HEK293T (cell line): ENCODE results near the gene EPX.

Experiments used
- CTCF ChIA-PET: fragments of 350-600 bp; formaldehyde crosslinking; extraction: SDS; loops from one replicate; lab custom pipeline; 2021; ENCODE audit warnings: antibody characterized with exemption, inconsistent platforms; lab: Yijun Ruan, JAX
- POLR2A ChIA-PET: fragments of 350-600 bp; formaldehyde crosslinking; extraction: SDS; loops from one replicate; lab custom pipeline; 2020; ENCODE audit warnings: antibody characterized with exemption, inconsistent platforms; lab: Yijun Ruan, JAX
- DNase-seq: peaks from one replicate; pipeline ENCODE4 v3.0.0; 2012; ENCODE audit warnings: mixed read lengths; ENCODE audit errors: extremely low spot score
- ARNT ChIP-seq: fragments of 450-650 bp; IDR thresholded peaks from 2 replicates; pipeline ENCODE4 v1.6.1; 2017; ENCODE audit warnings: mild to moderate bottlenecking
- BHLHE40 ChIP-seq: fragments of 450-650 bp; IDR thresholded peaks from 2 replicates; pipeline ENCODE4 v1.6.1; 2016; ENCODE audit warnings: mild to moderate bottlenecking, moderate library complexity, borderline replicate concordance
- CTBP1 ChIP-seq: fragments of 450-650 bp; IDR thresholded peaks from 2 replicates; pipeline ENCODE4 v1.6.1; 2016; ENCODE audit warnings: borderline replicate concordance
- ELF4 ChIP-seq: fragments of 450-650 bp; IDR thresholded peaks from 2 replicates; pipeline ENCODE4 v1.6.1; 2017; ENCODE audit warnings: antibody characterized with exemption
- FOXA1 ChIP-seq: fragments of 450-650 bp; IDR thresholded peaks from 2 replicates; pipeline ENCODE4 v1.6.1; 2016; ENCODE audit warnings: mild to moderate bottlenecking
- FOXK2 ChIP-seq: fragments of 450-650 bp; IDR thresholded peaks from 2 replicates; pipeline ENCODE4 v1.6.1; 2016; ENCODE audit warnings: mild to moderate bottlenecking
- FOXM1 ChIP-seq: fragments of 450-650 bp; IDR thresholded peaks from 2 replicates; pipeline ENCODE4 v1.6.1; 2017; ENCODE audit warnings: mild to moderate bottlenecking, borderline replicate concordance
- HDGF ChIP-seq: fragments of 450-650 bp; IDR thresholded peaks from 2 replicates; pipeline ENCODE4 v1.6.1; 2017; ENCODE audit warnings: antibody characterized with exemption, borderline replicate concordance
- L3MBTL2 ChIP-seq: fragments of 450-650 bp; conservative IDR thresholded peaks from 2 replicates; pipeline ENCODE4 v1.6.1; 2016; ENCODE audit warnings: mild to moderate bottlenecking
- LEF1 ChIP-seq: fragments of 450-650 bp; IDR thresholded peaks from 2 replicates; pipeline ENCODE4 v1.6.1; 2017; ENCODE audit warnings: mild to moderate bottlenecking, borderline replicate concordance
- NFRKB ChIP-seq: fragments of 450-650 bp; IDR thresholded peaks from 2 replicates; pipeline ENCODE4 v1.6.1; 2016; ENCODE audit warnings: mild to moderate bottlenecking, moderate library complexity
- PKNOX1 ChIP-seq: fragments of 450-650 bp; IDR thresholded peaks from 2 replicates; pipeline ENCODE4 v1.6.1; 2016
- SP1 ChIP-seq: fragments of 450-650 bp; IDR thresholded peaks from 2 replicates; pipeline ENCODE4 v1.6.1; 2017
- SUZ12 ChIP-seq: fragments of 450-650 bp; IDR thresholded peaks from 2 replicates; pipeline ENCODE4 v1.6.1; 2016; ENCODE audit warnings: mild to moderate bottlenecking
- TARDBP ChIP-seq: fragments of 450-650 bp; IDR thresholded peaks from 2 replicates; pipeline ENCODE4 v1.6.1; 2016
- ZNF384 ChIP-seq: fragments of 450-650 bp; IDR thresholded peaks from 2 replicates; pipeline ENCODE4 v1.6.1; 2016

Gene EPX

GRCh38 chr17:58153671-58154070, 38.9 kb upstream of the EPX start:
- TF ChIP-seq FOXK2, result no peak
- no peak for TF ChIP-seq FOXM1
- TF ChIP-seq NFRKB, result no peak
- TF ChIP-seq L3MBTL2, result no peak
- no peak for TF ChIP-seq ARNT
- TF ChIP-seq SP1, result no peak
- no peak for TF ChIP-seq ELF4
- TF ChIP-seq PKNOX1, result no peak
- TF ChIP-seq SUZ12, result no peak
- TF ChIP-seq CTBP1, result no peak
- TF ChIP-seq FOXA1, result no peak
- no peak for TF ChIP-seq HDGF
- TF ChIP-seq TARDBP, result no peak
- TF ChIP-seq ZNF384, result no peak
- TF ChIP-seq BHLHE40, result no peak
- TF ChIP-seq LEF1, result no peak
- ChIA-PET CTCF (no interaction called here), POLR2A (no interaction called here)
- no peak for DNase-seq

- ChIA-PET CTCF (interaction anchor here (0.6 to 0.9 kb wide), 2 partner anchors 11 to 15 kb away, joined by 3 read pairs; no protein-coding TSS in a partner anchor), POLR2A (interaction anchor here (1.0 to 2.0 kb wide), 6 partner anchors 8 to 946 kb away, joined by 3 to 5 read pairs (median 3); partner anchors contain the start of genes MKS1 and SRSF1)
- DNase-seq, result peak; percentile 66
- no peak for TF ChIP-seq NFRKB
- TF ChIP-seq SP1, result no peak
- peak; percentile 73 for TF ChIP-seq L3MBTL2
Measured at GRCh38 chr17:58156839-58157803, 35.4 kb upstream of the EPX start.

- CTCF ChIA-PET, result no interaction called here
- POLR2A ChIA-PET, result interaction anchor here (1.5 to 2.0 kb wide), 2 partner anchors 61 to 152 kb away, joined by 4 to 5 read pairs; partner anchors contain the start of genes MKS1 and SRSF1
- TF ChIP-seq HDGF (no peak), SP1 (no peak), CTBP1 (no peak), TARDBP (no peak), L3MBTL2 (no peak), FOXM1 (no peak), LEF1 (no peak), FOXA1 (no peak), SUZ12 (no peak), BHLHE40 (no peak), NFRKB (no peak), ZNF384 (no peak), PKNOX1 (no peak)
- DNase-seq, result no peak
Measured at GRCh38 chr17:58158181-58158580, 34.3 kb upstream of the EPX start.

- no peak for DNase-seq
- TF ChIP-seq SP1 (no peak), NFRKB (no peak), TARDBP (no peak), FOXK2 (no peak), FOXM1 (no peak), PKNOX1 (no peak), ARNT (no peak), CTBP1 (no peak), FOXA1 (no peak)
- POLR2A ChIA-PET, result no interaction called here
- CTCF ChIA-PET, result interaction anchor here (0.8 kb wide), 1 partner anchor 40 kb away, joined by 3 read pairs; no protein-coding TSS in a partner anchor
Measured at GRCh38 chr17:58161566-58161965, 31.0 kb upstream of the EPX start.

- CTCF ChIA-PET, result interaction anchor here (0.6 kb wide), 1 partner anchor 1445 kb away, joined by 3 read pairs; no protein-coding TSS in a partner anchor
Measured at GRCh38 chr17:58165981-58166380, 26.5 kb upstream of the EPX start.

More at GRCh38 chr17:58165981-58166380, 26.5 kb upstream of the EPX start:
- TF ChIP-seq LEF1 (no peak), SP1 (no peak), FOXA1 (no peak), L3MBTL2 (no peak), ARNT (no peak), BHLHE40 (no peak), ZNF384 (no peak), ELF4 (no peak), NFRKB (no peak), CTBP1 (no peak), FOXK2 (no peak), HDGF (no peak), SUZ12 (no peak), TARDBP (no peak), FOXM1 (no peak)
- no peak for DNase-seq
- POLR2A ChIA-PET, result no interaction called here
